Hepatocyte (in vitro differentiated cells): Measurements from ENCODE around the gene LSM10. TPM values are rescaled to one million over a fixed set of nuclear protein-coding genes. Genes with fewer than 3 reads are reported as not detected.

ENCODE experiments used
- DNase-seq: peaks from one replicate; pipeline ENCODE4 v3.0.0-alpha.2; 2016; ENCODE audit warnings: low spot score
- H2AFZ ChIP-seq: fragments of 200-600 bp; sonication (generic); 2 replicates; pipeline ENCODE4 v1.6.0; 2016; ENCODE audit warnings: antibody characterized with exemption, mild to moderate bottlenecking
- H3K27ac ChIP-seq: fragments of 200-600 bp; sonication (generic); 2 replicates; pipeline ENCODE4 v1.5.1; 2016; ENCODE audit warnings: mild to moderate bottlenecking
- H3K27me3 ChIP-seq: fragments of 200-600 bp; sonication (generic); 2 replicates; pipeline ENCODE4 v1.6.1; 2016
- H3K36me3 ChIP-seq: fragments of 200-600 bp; sonication (generic); replicated peaks from 2 replicates; pipeline ENCODE4 v1.5.1; 2016; ENCODE audit warnings: low read depth; ENCODE audit not compliant: insufficient read depth
- H3K4me1 ChIP-seq: fragments of 200-600 bp; sonication (generic); 2 replicates; pipeline ENCODE4 v1.5.1; 2016; ENCODE audit warnings: mild to moderate bottlenecking, moderate library complexity; ENCODE audit not compliant: insufficient read depth
- H3K4me2 ChIP-seq: fragments of 200-600 bp; sonication (generic); 2 replicates; pipeline ENCODE4 v1.6.0; 2016
- H3K4me3 ChIP-seq: fragments of 200-600 bp; sonication (generic); 2 replicates; pipeline ENCODE4 v1.5.1; 2016; ENCODE audit warnings: mild to moderate bottlenecking
- H3K79me2 ChIP-seq: fragments of 200-600 bp; sonication (generic); 2 replicates; pipeline ENCODE4 v1.6.0; 2017; ENCODE audit warnings: mild to moderate bottlenecking
- H3K9me2 ChIP-seq: fragments of 200-600 bp; sonication (generic); replicated peaks from 2 replicates; pipeline ENCODE4 v1.6.0; 2017; ENCODE audit warnings: mild to moderate bottlenecking; ENCODE audit not compliant: insufficient read depth
- H3K9me3 ChIP-seq: fragments of 200-600 bp; sonication (generic); 2 replicates; pipeline ENCODE4 v1.5.1; 2016; ENCODE audit warnings: low read depth, mild to moderate bottlenecking
- H4K20me1 ChIP-seq: fragments of 200-600 bp; sonication (generic); 2 replicates; pipeline ENCODE4 v1.6.0; 2016; ENCODE audit warnings: mild to moderate bottlenecking; ENCODE audit not compliant: insufficient read depth, poor library complexity, severe bottlenecking
- CTCF ChIP-seq: fragments of 200-600 bp; sonication (generic); IDR thresholded peaks from 2 replicates; pipeline ENCODE4 v1.5.1; 2016; ENCODE audit warnings: antibody characterized with exemption, mild to moderate bottlenecking; ENCODE audit not compliant: poor library complexity
- EZH2 ChIP-seq: fragments of 200-600 bp; sonication (generic); IDR thresholded peaks from 2 replicates; pipeline ENCODE4 v1.6.1; 2016; ENCODE audit warnings: antibody characterized with exemption, mild to moderate bottlenecking, borderline replicate concordance
- EZH2phosphoT487 ChIP-seq: fragments of 200-600 bp; sonication (generic); IDR thresholded peaks from one replicate; pipeline ENCODE4 v1.6.1; 2018; ENCODE audit warnings: antibody characterized with exemption, mild to moderate bottlenecking, low read depth, moderate library complexity; ENCODE audit not compliant: unreplicated experiment, severe bottlenecking
- WGBS: methylation state at CpG from one replicate; pipeline ENCODE4 v1.1.6; 2016; ENCODE audit warnings: low lambda C conversion rate; ENCODE audit errors: missing lambda C conversion rate; 5-methylcytosine and 5-hydroxymethylcytosine counted together
- polyA plus RNA-seq: library from polyadenylated mRNA; unstranded; fragments of >200 nt; fragmentation: Nextera tagmentation; extraction: Ambion mirVana; gene quantifications from 2 replicates; pipeline ENCODE4 v1.2.1, GENCODE V29; 2016
- total RNA-seq: library from RNA; depleted of rRNA; stranded (reverse); fragments of >200 nt; gene quantifications from 2 replicates; pipeline ENCODE4 v1.2.3, GENCODE V29; 2014

Gene LSM10
- total and polyA plus RNA-seq, 2 experiments from 2014 or later: 9.4 to 63.9 TPM

- Histone ChIP-seq H3K9me2 (no peaks in the 10 kb centered on the region), H3K36me3 (no peaks in the 10 kb centered on the region), H3K4me2 (no peak overlapping the region), H3K27me3 (no peaks in the 10 kb centered on the region), H3K9me3 (no peaks in the 10 kb centered on the region), H3K27ac (peak overlapping the region; percentile 96), H3K79me2 (peaks cover 15% of the 10 kb centered on the region), H3K4me3 (no peak overlapping the region), H2AFZ (no peak overlapping the region), H4K20me1 (peaks cover 6% of the 10 kb centered on the region), H3K4me1 (peaks cover 14% of the 10 kb centered on the region)
- no peak for TF ChIP-seq EZH2
- TF ChIP-seq EZH2phosphoT487: no peak
- no peak for TF ChIP-seq CTCF
- DNase-seq: no peak
- 82% methylated on average over 2 of the region's 2 CpGs for WGBS
Measured at GRCh38 chr1:36389261-36389660, 8.4 kb downstream of the LSM10 start.

GRCh38 chr1:36387141-36387949, 10.4 kb downstream of the LSM10 start:
- Histone ChIP-seq H3K4me1 (peaks cover 14% of the 10 kb centered on the region), H3K27ac (peak overlapping the region; percentile 96), H3K79me2 (peaks cover 30% of the 10 kb centered on the region), H4K20me1 (peaks cover 24% of the 10 kb centered on the region), H3K36me3 (no peaks in the 10 kb centered on the region), H2AFZ (no peak overlapping the region), H3K9me3 (no peaks in the 10 kb centered on the region), H3K9me2 (no peaks in the 10 kb centered on the region), H3K4me2 (peak overlapping the region; percentile 76), H3K27me3 (no peaks in the 10 kb centered on the region), H3K4me3 (no peak overlapping the region)
- peak; percentile 45 for DNase-seq
- no peak for TF ChIP-seq EZH2phosphoT487
- TF ChIP-seq EZH2: no peak
- no peak for TF ChIP-seq CTCF
- 55% methylated on average over 10 of the region's 10 CpGs for WGBS

- H3K79me2 ChIP-seq: peaks cover 39% of the 10 kb centered on the region
- peak overlapping the region; percentile 96 for H3K27ac ChIP-seq
- DNase-seq: peak; percentile 98
- 6% methylated on average over 14 of the region's 14 CpGs for WGBS
- H3K9me2 ChIP-seq: no peaks in the 10 kb centered on the region
- peak overlapping the region; percentile 18 for H3K4me3 ChIP-seq
- H3K9me3 ChIP-seq: no peaks in the 10 kb centered on the region
- peaks cover 14% of the 10 kb centered on the region for H3K4me1 ChIP-seq
- peak overlapping the region; percentile 4 for H2AFZ ChIP-seq
- H3K36me3 ChIP-seq: no peaks in the 10 kb centered on the region
- TF ChIP-seq EZH2 (no peak), EZH2phosphoT487 (no peak), CTCF (no peak)
- peaks cover 31% of the 10 kb centered on the region for H4K20me1 ChIP-seq
- H3K27me3 ChIP-seq: no peaks in the 10 kb centered on the region
- H3K4me2 ChIP-seq: peak overlapping the region; percentile 76
Measured at GRCh38 chr1:36386265-36387140, 11.2 kb downstream of the LSM10 start.
